ENCODE measurements around the gene MED13L.

GRCh38 chr12:116045150-116045549 lies 232.3 kb downstream of the MED13L start:
- no peak for TF ChIP-seq LEF1 (IDR thresholded peaks at IDR 0.05; ENCODE audit: borderline replicate concordance)
- no peak for TF ChIP-seq ARNT (IDR thresholded peaks at IDR 0.05)
- TF ChIP-seq ELF4 (IDR thresholded peaks at IDR 0.05), result no peak
- TF ChIP-seq ZNF384 (IDR thresholded peaks at IDR 0.05), result no peak
- TF ChIP-seq FOXK2 (IDR thresholded peaks at IDR 0.05), result no peak
- TF ChIP-seq FOXM1 (IDR thresholded peaks at IDR 0.05; ENCODE audit: borderline replicate concordance), result no peak
- TF ChIP-seq L3MBTL2 (conservative IDR thresholded peaks at IDR 0.05), result no peak
- TF ChIP-seq FOXA1 (IDR thresholded peaks at IDR 0.05), result no peak
- no peak for TF ChIP-seq SUZ12 (IDR thresholded peaks at IDR 0.05)
- TF ChIP-seq TARDBP (IDR thresholded peaks at IDR 0.05), result no peak
- no peak for TF ChIP-seq SP1 (IDR thresholded peaks at IDR 0.05)
- TF ChIP-seq PKNOX1 (IDR thresholded peaks at IDR 0.05), result no peak
- no peak for TF ChIP-seq BHLHE40 (IDR thresholded peaks at IDR 0.05; ENCODE audit: borderline replicate concordance)

All from HEK293T (cell line).